ENCODE measurements around the gene BBS12.

The BBS12 gene

DNA sequence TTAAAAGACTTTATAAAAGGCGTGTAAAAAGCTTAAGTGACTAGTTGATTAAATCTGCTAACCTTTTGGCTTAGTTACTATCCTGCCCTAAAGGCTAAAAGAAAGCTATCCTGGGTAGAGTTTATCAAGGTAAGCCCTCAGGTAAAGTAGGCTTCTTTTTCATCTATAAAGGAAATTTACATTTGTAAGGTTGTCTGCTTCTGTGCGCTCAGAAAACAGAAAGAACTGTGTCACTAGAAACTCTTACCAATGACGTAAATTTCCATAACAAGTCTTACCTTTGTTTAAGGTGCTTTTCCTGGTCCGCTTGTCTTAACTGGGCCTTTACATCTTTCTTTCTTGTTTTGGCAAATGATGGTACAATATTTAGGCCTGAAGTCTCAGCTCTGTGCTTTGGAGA lies 56.4 kb downstream of the BBS12 start:
- H3K4me3 ChIP-seq (ENCODE audit: low read length) = no peak overlapping the region
- no peak for DNase-seq (ENCODE audit: low read depth)
- TF ChIP-seq, protein P1, sequence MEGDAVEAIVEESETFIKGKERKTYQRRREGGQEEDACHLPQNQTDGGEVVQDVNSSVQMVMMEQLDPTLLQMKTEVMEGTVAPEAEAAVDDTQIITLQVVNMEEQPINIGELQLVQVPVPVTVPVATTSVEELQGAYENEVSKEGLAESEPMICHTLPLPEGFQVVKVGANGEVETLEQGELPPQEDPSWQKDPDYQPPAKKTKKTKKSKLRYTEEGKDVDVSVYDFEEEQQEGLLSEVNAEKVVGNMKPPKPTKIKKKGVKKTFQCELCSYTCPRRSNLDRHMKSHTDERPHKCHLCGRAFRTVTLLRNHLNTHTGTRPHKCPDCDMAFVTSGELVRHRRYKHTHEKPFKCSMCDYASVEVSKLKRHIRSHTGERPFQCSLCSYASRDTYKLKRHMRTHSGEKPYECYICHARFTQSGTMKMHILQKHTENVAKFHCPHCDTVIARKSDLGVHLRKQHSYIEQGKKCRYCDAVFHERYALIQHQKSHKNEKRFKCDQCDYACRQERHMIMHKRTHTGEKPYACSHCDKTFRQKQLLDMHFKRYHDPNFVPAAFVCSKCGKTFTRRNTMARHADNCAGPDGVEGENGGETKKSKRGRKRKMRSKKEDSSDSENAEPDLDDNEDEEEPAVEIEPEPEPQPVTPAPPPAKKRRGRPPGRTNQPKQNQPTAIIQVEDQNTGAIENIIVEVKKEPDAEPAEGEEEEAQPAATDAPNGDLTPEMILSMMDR (conservative IDR thresholded peaks at IDR 0.05; ENCODE audit: low read depth, low read length) = no peak

DNA sequence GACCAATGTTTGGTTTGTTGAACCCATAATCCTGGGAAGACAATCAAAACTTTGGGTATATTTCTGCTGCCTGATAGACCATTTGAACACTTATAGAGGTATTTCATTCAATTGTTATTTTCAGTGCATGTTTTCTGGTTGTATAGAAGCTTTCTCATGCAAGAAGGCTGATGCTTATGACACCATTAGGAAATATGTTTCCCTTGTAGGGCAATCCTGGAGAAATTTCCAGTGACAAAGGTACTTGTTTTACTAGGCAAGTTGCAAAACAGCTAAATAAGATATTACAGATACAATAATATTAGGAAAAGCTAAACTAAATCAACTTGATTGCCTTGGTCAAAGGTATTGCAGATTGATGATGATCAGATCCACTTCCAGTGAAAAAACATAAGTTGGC lies 61.3 kb downstream of the BBS12 start:
- TF ChIP-seq, protein P1 (conservative IDR thresholded peaks at IDR 0.05; ENCODE audit: low read depth, low read length) = no peak
- DNase-seq (ENCODE audit: low read depth) = no peak
- no peak overlapping the region for H3K4me3 ChIP-seq (ENCODE audit: low read length)

All from retinal pigment epithelial cell (primary cell).